MM.1S (cell line): ENCODE measurements around the gene CHST15.

Experiments used
- DNase-seq: peaks from one replicate; pipeline ENCODE4 v3.0.0-alpha.2; 2015
- H2AFZ ChIP-seq: fragments of 300-600 bp; sonication (generic); 2 replicates; pipeline ENCODE4 v1.6.0; 2016; ENCODE audit warnings: antibody characterized with exemption, low read length
- H3F3A ChIP-seq: fragments of 300-600 bp; sonication (generic); 2 replicates; pipeline ENCODE4 v1.6.1; 2016; ENCODE audit warnings: mild to moderate bottlenecking, antibody characterized with exemption, low read length, moderate library complexity, mixed read lengths; ENCODE audit not compliant: insufficient read depth
- H3K27ac ChIP-seq: fragments of 300-600 bp; sonication (generic); 2 replicates; pipeline ENCODE4 v1.5.1; 2016; ENCODE audit warnings: mild to moderate bottlenecking, low read length
- H3K27me3 ChIP-seq: fragments of 300-600 bp; sonication (generic); replicated peaks from 2 replicates; pipeline ENCODE4 v1.6.0; 2016; ENCODE audit warnings: low read length; ENCODE audit not compliant: insufficient read depth
- H3K36me3 ChIP-seq: fragments of 300-600 bp; sonication (generic); replicated peaks from 2 replicates; pipeline ENCODE4 v1.6.1; 2016; ENCODE audit warnings: mild to moderate bottlenecking, low read length, mixed read lengths; ENCODE audit not compliant: insufficient read depth
- H3K4me1 ChIP-seq: fragments of 300-600 bp; sonication (generic); 2 replicates; pipeline ENCODE4 v1.6.1; 2016; ENCODE audit warnings: low read length, mixed read lengths
- H3K4me2 ChIP-seq: fragments of 300-600 bp; sonication (generic); 2 replicates; pipeline ENCODE4 v1.6.0; 2016; ENCODE audit warnings: low read depth, low read length
- H3K4me3 ChIP-seq: fragments of 300-600 bp; sonication (generic); 2 replicates; pipeline ENCODE4 v1.5.1; 2016; ENCODE audit warnings: low read length, mixed read lengths
- H3K79me2 ChIP-seq: fragments of 300-600 bp; sonication (generic); 2 replicates; pipeline ENCODE4 v1.6.1; 2016; ENCODE audit warnings: mixed run types, low read length, mixed read lengths
- H3K9ac ChIP-seq: fragments of 300-600 bp; sonication (generic); 2 replicates; pipeline ENCODE4 v1.6.1; 2016; ENCODE audit warnings: low read length, mixed read lengths
- H3K9me2 ChIP-seq: fragments of 300-600 bp; sonication (generic); replicated peaks from 2 replicates; pipeline ENCODE4 v1.6.1; 2016; ENCODE audit warnings: mild to moderate bottlenecking, low read length, mixed read lengths; ENCODE audit not compliant: insufficient read depth
- H3K9me3 ChIP-seq: fragments of 300-600 bp; sonication (generic); replicated peaks from 2 replicates; pipeline ENCODE4 v1.6.1; 2016; ENCODE audit warnings: mild to moderate bottlenecking, low read length, mixed read lengths; ENCODE audit not compliant: insufficient read depth
- H4K20me1 ChIP-seq: fragments of 300-600 bp; sonication (generic); 2 replicates; pipeline ENCODE4 v1.6.1; 2016; ENCODE audit warnings: mild to moderate bottlenecking, low read length, moderate library complexity, mixed read lengths; ENCODE audit not compliant: insufficient read depth
- CTCF ChIP-seq: fragments of 300-600 bp; sonication (generic); IDR thresholded peaks from 2 replicates; pipeline ENCODE4 v1.5.1; 2016; ENCODE audit warnings: antibody characterized with exemption, low read length, mixed read lengths
- EZH2 ChIP-seq: fragments of 300-600 bp; sonication (generic); optimal IDR thresholded peaks from 2 replicates; pipeline ENCODE3; 2017; ENCODE audit warnings: low read depth, mild to moderate bottlenecking, antibody characterized with exemption, low read length, mixed read lengths
- EZH2phosphoT487 ChIP-seq: fragments of 300-600 bp; sonication (generic); IDR thresholded peaks from 2 replicates; pipeline ENCODE4 v1.6.1; 2018; ENCODE audit warnings: antibody characterized with exemption, low read length

CHST15 gene

DNA sequence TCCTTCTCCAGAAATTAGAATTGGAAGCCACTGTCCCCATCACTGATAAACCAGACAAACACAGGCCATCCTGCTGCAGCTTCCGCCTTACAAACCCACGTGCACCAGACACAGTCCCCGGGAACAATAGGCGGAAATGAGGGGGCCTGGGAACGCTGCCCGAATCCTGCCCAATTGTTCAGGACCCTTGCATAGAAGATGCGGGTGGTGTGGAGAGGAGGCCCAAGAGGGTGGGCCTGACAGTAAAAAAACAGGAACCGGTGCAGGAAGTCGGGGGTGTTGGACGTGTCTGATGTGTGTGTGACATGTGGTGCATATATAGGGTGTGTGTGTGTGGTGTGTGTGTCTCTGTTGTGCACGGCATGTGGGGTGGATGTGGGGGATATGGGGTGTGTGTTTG is 26.5 kb upstream of the CHST15 start:
- Histone ChIP-seq H3K4me2 (no peak overlapping the region), H3K36me3 (no peaks in the 10 kb centered on the region), H3F3A (no peaks in the 10 kb centered on the region), H3K9me2 (no peaks in the 10 kb centered on the region), H3K9ac (no peak overlapping the region), H3K79me2 (no peaks in the 10 kb centered on the region), H3K27me3 (no peaks in the 10 kb centered on the region), H3K27ac (no peak overlapping the region), H3K4me3 (no peak overlapping the region), H3K4me1 (no peaks in the 10 kb centered on the region), H2AFZ (no peak overlapping the region), H3K9me3 (no peaks in the 10 kb centered on the region), H4K20me1 (no peaks in the 10 kb centered on the region)
- TF ChIP-seq EZH2phosphoT487 (no peak), CTCF (no peak)
- no peak for DNase-seq

GRCh38 chr10:124119216-124119615 is 25.8 kb upstream of the CHST15 start:
- Histone ChIP-seq H3K4me1 (no peaks in the 10 kb centered on the region), H3K36me3 (no peaks in the 10 kb centered on the region), H3F3A (no peaks in the 10 kb centered on the region), H2AFZ (no peak overlapping the region), H3K9me3 (no peaks in the 10 kb centered on the region), H3K27me3 (no peaks in the 10 kb centered on the region), H3K9me2 (no peaks in the 10 kb centered on the region), H3K4me2 (no peak overlapping the region), H3K79me2 (no peaks in the 10 kb centered on the region), H4K20me1 (no peaks in the 10 kb centered on the region), H3K27ac (no peak overlapping the region), H3K9ac (no peak overlapping the region), H3K4me3 (no peak overlapping the region)
- DNase-seq = no peak
- TF ChIP-seq EZH2 = no peak
- no peak for TF ChIP-seq EZH2phosphoT487
- TF ChIP-seq CTCF = no peak

DNA sequence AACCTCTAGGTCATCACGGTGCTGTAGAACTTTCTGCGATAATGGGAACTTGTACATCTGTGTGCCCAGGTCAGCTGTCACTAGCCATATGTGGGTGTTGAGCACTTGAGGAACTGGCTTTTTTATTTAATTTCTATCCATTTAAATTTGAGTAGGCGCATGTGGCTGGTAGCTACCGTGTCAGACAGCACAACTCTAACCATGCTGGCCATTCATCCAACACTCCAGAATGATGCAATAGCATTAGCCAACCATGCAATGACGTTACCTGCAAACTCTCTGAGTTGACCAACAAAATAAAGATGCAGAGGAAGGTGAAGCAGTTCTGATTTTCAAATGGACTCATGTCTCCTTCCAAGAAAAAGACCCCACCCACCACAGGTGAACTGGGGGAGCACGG is 24.4 kb upstream of the CHST15 start:
- no peak overlapping the region for H3K4me3 ChIP-seq
- no peak overlapping the region for H3K9ac ChIP-seq
- no peak for DNase-seq
- no peaks in the 10 kb centered on the region for H3K9me3 ChIP-seq
- no peaks in the 10 kb centered on the region for H4K20me1 ChIP-seq
- H3K79me2 ChIP-seq = no peaks in the 10 kb centered on the region
- no peak overlapping the region for H3K27ac ChIP-seq
- H2AFZ ChIP-seq = no peak overlapping the region
- H3F3A ChIP-seq = no peaks in the 10 kb centered on the region
- H3K27me3 ChIP-seq = no peaks in the 10 kb centered on the region
- no peaks in the 10 kb centered on the region for H3K9me2 ChIP-seq
- TF ChIP-seq CTCF (no peak), EZH2 (no peak), EZH2phosphoT487 (no peak)
- H3K4me2 ChIP-seq = no peak overlapping the region
- no peaks in the 10 kb centered on the region for H3K36me3 ChIP-seq
- H3K4me1 ChIP-seq = no peaks in the 10 kb centered on the region

DNA sequence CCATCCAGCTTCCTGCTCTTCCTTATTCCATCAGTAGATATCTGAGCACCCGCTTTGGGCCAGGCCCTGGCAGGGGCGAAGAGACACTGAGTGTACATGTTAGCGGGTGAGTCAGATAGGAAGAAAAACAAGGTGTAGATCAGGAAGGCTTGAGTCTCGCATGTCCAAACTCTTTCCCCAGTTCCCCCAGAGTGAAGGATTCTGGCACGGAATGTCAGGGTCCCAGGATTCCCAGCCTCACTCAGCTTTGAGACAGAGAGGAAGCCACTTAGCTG is 24.1 kb upstream of the CHST15 start:
- H3K4me2 ChIP-seq = no peak overlapping the region
- H3K4me1 ChIP-seq = no peaks in the 10 kb centered on the region
- H3K4me3 ChIP-seq = no peak overlapping the region
- H3K27ac ChIP-seq = no peak overlapping the region
- H3K79me2 ChIP-seq = no peaks in the 10 kb centered on the region
- H3K9me2 ChIP-seq = no peaks in the 10 kb centered on the region
- no peak overlapping the region for H2AFZ ChIP-seq
- no peaks in the 10 kb centered on the region for H3K27me3 ChIP-seq
- H3K36me3 ChIP-seq = no peaks in the 10 kb centered on the region
- no peak for TF ChIP-seq CTCF
- TF ChIP-seq EZH2 = no peak
- no peak for TF ChIP-seq EZH2phosphoT487
- DNase-seq = no peak
- no peaks in the 10 kb centered on the region for H4K20me1 ChIP-seq
- no peak overlapping the region for H3K9ac ChIP-seq
- no peaks in the 10 kb centered on the region for H3K9me3 ChIP-seq
- H3F3A ChIP-seq = no peaks in the 10 kb centered on the region
